ENCODE data around the gene NBAS.

NBAS gene

DNA sequence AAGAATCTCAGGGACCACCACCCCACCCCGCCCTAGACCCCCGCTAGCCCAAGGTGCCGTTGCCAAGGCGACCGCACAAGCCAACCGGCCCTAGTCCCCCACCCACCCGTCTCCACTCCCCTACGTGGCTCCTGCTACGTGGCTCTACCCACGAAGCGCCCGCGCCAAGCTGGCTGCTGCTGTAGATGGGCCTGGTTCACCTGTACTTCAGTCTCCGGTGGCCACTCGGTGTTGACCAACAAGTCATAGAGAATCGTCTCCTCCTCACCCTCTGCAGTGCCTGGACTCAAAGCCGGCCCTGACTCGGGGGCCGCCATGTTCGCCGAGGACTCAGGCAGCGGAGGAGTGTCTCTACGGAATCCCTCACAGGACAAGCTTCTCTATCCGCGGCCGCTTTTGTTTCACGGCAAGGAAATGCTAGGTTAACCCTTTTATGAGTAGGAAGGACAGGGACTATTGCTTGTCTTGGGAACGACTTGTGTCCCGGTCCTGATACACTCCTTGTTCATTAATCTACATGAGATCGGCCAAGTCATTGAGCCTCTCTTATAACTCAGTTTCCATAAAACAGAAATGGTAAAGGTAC is at the start of gene NBAS:
TSS of gene NBAS (minus strand) at position 347 of the 586 bp plus-strand sequence. CDS start at position 317, 30 bp downstream.
- DNase-seq (ENCODE audit: low read depth in 2 of 3, low spot score in 1 of 3), result peak; percentile 65 to 71 (median 71)

DNA sequence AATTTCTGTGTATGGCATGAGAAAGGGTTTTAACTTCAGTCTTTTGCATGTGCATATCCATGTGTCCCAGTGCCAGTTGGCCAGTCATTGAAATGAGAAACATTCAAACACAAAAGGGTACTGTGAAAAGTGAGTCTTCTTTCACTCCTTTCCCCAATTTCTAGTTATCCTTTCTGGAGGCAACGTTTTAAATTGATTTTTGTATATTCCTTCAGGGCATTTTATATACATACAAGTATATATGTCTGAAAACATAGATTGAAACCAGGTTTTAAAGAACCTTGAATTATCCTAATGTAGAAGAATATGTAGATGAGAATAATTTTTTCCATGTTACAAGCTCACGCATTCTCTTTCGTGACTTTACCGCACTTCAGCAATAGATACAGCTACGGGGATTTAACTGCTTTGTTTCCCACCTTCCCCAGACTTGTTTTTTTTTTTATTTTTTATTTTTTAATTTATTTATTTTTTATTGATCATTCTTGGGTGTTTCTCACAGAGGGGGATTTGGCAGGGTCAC is 49.4 kb upstream of the NBAS start:
- DNase-seq (ENCODE audit: low read depth in 2 of 3, low spot score in 1 of 3), result no peak

DNA sequence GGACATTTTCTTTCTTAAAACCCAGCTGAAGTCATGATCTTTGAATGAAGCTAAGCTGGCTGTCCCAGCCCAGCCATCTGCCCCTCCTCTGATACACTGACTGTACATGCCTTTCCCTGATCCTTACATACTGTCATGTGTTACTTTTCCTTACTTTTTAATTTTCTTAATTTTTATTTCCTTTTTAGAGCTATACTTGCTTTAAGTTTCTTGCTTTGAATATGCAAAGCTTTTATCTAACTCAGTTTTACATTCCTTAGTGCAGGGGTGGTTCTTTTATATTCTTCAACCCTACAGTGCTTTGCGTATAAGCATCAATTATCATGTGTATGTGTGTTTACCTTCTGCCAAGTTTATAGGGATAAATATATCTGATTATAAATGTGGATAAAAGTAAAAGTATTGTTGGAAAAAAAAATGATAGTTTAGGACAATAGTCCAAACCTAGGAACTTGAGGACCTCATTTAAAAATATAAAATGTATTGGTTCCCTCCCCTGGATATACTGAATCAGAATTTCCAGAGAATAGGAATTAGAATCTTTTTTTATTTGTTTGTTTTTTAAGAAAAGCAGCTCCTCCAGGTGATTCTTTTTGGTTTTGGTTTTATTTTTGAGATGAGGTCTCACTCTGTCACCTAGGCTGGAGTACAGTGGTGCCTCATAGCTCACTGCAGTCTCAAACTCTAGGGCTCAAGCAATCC is 48.4 kb upstream of the NBAS start:
- DNase-seq (ENCODE audit: low read depth in 2 of 3, low spot score in 1 of 3), result no peak

DNA sequence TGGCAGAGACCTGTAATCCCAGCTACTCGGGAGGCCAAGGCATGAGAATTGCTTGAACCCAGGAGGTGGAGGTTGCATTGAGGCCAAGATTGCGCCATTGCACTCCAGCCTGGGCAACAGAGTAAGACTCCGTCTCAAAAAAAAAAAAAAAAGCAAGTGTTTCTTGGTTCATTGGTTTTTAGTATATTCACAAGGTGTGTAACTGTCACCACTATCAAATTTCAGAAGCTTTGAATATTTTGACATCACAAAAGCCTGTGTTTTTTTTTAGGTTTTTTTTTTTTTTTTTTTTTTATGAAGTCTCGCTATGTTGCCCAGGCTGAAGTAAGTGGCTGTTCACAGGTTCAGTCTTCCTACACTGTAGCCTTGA is 47.2 kb upstream of the NBAS start:
- DNase-seq (ENCODE audit: low read depth in 2 of 3, low spot score in 1 of 3), result no peak

DNA sequence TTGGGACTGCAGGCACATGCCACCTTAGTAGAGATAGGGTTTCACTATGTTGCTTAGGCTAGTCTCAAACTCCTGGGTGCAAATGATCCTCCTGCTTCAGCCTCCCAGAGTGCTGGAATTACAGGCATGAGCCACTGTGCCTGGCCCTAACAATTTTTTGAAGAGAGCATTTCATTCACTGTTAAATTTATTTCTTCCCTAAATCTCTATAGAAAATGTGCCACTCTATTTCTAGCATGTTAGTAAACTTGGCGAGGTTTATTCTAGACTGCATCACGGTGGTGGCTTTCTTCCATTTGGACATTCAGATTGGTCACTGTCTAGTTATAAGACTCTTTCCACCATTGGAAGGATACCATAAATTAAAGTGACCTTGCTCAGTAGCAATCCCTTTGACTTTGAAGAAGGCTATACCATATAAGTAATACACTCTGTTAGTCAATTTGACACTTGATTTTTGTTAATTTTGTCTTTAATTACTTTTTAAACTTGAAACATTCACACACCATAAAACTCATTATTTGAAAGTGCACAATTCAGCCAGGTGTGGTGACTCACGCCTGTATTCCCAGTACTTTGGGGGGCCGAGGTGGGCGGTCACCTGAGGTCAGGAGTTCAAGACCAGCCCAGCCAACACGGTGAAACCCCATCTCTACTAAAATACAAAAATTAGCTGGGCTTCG is 46.7 kb upstream of the NBAS start:
- DNase-seq (ENCODE audit: low read depth in 2 of 3, low spot score in 1 of 3), result no peak

DNA sequence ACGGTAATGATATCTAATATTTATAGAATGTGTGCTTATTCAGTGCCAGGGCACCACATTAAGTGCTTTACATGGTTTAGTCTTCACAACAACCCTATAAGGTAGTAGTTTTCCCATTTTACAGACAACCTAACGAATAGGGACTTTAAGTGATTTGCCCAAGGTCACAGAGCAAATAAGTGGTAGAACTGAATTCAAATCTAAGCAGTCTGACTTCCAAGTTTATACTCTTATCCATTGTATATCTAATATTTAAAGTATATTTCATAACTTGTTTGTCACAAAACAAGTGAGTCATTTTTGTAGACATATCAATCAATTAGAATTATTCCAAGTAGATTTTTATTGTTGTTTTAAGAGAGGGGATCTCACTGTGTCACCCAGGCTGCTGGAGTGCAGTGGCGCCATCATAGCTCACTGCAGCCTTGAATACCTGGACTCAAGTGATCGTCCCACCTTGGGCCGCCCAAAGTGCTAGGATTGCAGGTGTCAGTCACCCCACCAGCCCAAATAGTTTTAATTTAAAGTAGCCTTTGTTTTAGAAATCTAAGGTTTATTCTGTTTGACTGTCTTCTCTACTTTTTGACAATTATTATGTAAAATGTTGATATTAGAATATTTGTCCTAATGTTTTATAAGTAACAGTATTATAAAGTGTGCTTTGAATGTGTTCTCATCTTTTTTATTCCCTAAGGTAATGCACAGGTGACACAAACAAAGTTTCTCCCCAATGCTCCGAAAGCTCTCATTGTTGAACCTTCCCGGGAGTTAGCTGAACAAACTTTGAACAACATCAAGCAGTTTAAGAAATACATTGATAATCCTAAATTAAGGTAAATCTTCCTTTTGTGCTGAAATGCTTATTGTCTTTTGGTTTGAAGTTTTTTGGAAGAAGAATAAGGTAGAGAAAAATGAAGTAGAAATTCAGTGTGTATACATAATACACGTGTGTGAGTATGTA is 45.6 kb upstream of the NBAS start:
- no peak for DNase-seq (ENCODE audit: low read depth in 2 of 3, low spot score in 1 of 3)

DNA sequence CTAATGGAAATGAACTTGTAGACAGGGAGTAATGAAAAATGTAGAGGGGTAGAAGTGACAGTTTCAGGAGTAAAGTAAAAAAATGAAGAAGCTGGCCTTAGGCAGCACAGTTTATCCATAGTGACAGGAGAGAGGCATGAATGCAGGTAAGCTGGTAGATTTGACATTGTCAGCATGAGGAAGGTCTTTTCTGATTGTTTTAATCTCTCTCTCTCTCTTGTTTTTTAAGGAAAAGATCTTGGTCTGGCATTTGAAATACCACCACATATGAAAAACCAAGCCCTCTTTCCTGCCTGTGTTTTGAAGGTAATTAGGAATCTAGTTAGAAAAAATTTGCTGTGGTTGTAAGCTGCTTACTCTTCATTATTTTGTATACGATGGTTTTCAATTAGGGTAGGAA is 44.6 kb upstream of the NBAS start:
- DNase-seq (ENCODE audit: low read depth in 2 of 3, low spot score in 1 of 3), result no peak

DNA sequence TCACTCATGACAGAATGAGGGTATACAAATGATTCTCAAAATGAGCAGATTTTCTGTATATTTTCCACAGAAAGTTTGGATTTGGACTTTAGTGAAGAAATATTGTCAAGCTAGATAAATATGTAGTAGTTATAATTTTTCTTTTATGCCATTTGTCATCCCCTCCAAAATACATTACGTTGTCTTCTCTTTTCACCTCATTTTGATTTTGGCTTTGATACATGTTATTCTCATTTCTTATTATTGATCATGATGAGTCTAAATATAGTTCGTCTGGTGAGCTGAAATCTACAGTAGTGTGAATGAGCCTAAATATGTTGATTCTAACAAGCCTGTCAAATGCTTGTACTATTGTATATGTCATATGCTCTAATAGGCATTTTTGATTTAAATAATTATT is 42.8 kb upstream of the NBAS start:
- no peak for DNase-seq (ENCODE audit: low read depth in 2 of 3, low spot score in 1 of 3)

DNA sequence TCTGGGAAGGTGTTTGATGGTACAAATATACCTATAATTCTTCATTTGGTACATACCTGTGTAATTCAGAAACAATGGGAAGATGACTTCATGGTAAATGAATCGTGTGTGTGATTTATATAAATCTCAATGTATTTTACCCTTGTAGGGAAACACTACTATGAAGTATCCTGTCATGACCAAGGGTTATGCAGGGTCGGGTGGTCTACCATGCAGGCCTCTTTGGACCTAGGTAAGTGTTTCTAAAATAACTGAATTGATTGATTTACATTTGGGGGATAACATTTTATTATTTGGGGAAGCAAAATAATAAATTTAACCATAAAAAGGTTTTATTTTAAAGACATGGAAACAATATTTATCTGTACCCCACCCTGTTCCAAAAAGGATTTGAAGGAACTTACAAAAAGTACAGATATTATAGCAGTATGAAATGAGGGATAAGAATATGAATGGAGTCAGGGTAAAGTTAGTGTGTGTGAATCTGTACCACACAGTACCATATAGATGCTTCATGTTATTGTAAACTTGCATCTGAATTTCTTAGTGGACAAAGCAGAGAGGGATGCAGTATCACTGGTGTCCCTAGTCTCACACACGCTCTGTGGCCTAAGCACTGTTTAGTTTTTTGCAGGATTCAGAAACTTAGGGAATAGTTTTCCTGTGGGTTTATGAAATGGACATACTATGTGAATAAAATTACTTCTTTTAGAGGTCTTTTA is 42.1 kb upstream of the NBAS start:
- DNase-seq (ENCODE audit: low read depth in 2 of 3, low spot score in 1 of 3), result no peak

DNA sequence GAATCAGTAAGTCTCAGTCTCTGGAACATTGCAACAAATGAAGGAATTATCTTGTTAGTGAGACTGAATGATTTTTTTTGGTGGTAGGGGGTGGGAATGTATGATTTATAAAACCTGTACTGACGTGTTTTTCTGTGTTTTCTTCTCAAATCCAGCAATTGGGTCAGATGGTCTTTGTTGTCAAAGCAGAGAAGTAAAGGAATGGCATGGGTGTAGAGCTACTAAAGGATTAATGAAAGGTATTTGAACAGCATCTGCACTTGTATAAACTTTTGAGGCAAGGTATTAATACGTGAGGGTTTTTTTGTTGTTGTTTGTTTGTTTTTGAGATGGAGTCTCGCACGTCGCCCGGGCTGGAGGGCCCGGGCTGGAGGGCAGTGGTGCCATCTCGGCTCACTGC is 41.3 kb upstream of the NBAS start:
- no peak for DNase-seq (ENCODE audit: low read depth in 2 of 3, low spot score in 1 of 3)

DNA sequence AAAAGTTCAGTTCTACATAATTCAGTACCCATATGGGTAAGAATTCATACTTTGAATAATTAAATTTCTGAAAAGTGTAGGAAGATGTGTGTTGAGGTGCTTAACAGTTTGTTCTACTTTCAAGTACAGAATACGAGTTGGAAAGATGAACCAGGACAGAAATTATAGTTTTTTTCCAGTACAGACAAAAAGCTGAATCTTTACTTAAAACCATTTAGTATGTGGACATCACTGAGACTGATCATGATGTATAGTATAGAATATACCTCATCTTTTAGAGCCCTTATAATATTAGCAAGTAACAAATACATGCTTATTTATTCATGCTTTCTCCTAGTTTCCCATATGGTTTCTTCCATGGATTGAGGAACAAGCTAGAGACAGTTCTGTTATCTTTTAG is 40.5 kb upstream of the NBAS start:
- no peak for DNase-seq (ENCODE audit: low read depth in 2 of 3, low spot score in 1 of 3)

DNA sequence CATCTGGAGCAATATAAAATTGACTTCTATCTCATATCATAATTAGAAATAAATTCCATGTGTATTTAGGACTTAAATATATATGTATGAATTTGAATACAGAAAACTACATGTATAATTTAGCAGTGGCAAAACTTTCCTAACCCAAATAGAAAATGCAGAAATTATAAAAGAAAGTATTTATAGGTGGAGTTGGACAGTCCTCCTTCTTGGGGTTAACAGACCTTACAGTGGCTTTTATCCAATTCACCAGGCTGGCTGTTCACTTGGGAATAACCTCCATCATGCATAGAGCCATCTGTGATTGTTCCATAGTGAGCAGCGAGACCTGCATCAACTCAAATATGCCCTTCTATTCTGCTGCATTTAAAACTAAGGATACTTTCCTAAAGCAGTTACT is 38.9 kb upstream of the NBAS start:
- DNase-seq (ENCODE audit: low read depth in 2 of 3, low spot score in 1 of 3), result no peak

DNA sequence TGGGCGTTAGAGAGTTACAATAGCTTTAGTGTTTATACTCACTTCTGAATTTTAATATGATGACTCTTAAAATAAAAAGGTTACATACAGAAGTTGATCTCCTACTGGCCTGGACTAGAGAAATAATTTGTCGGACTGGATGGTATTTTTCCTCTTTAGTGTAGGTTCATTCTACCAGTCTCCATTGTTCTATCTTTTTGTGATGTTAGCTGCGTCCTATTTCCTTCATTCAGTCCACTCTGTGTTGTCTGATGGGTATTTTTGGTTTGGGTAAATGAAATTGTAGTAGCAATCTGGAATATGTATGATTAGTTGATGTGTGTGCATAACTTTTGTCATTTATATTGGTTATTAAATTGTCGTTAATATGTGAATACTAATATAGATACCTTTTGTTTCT is 35.8 kb upstream of the NBAS start:
- no peak for DNase-seq (ENCODE audit: low read depth in 2 of 3, low spot score in 1 of 3)

DNA sequence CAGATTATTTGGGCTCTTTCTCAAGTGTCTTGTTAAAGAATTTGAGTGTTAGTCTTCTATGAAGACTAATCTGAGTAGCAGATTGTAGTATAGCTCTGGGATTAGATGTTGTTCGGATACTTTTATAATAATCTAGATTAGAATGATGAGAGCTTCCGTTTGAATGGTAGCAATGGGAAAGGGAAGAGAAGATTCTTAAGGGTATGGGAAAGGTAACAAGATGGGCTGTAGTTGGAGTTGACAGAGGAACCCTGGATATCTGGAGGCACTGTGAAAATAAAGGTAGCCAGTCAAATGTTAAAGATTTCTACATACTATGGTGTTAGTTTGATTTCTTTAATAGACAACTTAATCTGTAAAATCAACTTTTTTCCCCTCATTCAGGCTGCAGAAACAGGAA is 35.2 kb upstream of the NBAS start:
- no peak for DNase-seq (ENCODE audit: low read depth in 2 of 3, low spot score in 1 of 3)

DNA sequence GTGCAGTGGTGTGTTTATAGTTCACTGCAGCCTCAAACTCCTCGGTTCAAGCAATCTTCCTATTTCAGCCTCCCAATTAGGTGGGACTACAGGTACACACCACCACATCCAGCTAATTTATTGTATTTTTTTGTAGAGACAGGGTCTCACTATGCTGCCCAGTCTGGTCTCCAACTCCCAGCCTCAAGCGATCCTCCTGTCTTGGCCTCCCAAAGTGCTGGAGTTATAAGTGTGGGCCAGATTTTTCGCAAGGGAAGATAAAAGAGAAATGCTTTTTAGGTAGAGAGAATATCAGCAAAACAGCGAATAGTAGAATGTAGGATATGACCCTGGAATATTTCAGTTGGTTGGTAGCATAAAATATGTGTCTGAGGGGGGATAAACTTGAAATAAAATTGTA is 34.8 kb upstream of the NBAS start:
- no peak for DNase-seq (ENCODE audit: low read depth in 2 of 3, low spot score in 1 of 3)

DNA sequence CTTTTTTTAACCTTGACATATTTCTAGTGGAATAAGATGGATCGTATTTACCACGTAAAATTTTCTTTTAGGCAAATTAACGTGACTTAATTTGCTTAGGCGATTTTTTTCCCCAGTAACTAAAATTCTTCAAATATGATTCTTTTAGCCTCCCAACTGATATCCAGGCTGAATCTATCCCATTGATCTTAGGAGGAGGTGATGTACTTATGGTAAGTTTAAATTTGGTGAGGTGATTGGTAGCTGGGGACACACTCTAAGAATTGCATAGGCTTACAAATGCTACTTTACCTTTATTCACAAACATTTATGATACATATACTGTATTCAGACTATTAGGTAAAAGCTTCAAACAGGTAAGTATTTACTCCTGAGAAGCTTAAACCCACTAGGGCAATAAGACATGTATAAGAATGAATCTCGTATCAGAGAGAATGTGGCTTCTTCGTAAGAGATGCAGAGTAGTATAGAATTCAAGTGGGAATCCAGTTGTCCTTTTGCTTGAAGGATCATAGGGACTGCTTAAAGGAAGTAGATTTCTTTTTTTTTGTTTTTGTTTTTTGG is 34.3 kb upstream of the NBAS start:
- no peak for DNase-seq (ENCODE audit: low read depth in 2 of 3, low spot score in 1 of 3)

DNA sequence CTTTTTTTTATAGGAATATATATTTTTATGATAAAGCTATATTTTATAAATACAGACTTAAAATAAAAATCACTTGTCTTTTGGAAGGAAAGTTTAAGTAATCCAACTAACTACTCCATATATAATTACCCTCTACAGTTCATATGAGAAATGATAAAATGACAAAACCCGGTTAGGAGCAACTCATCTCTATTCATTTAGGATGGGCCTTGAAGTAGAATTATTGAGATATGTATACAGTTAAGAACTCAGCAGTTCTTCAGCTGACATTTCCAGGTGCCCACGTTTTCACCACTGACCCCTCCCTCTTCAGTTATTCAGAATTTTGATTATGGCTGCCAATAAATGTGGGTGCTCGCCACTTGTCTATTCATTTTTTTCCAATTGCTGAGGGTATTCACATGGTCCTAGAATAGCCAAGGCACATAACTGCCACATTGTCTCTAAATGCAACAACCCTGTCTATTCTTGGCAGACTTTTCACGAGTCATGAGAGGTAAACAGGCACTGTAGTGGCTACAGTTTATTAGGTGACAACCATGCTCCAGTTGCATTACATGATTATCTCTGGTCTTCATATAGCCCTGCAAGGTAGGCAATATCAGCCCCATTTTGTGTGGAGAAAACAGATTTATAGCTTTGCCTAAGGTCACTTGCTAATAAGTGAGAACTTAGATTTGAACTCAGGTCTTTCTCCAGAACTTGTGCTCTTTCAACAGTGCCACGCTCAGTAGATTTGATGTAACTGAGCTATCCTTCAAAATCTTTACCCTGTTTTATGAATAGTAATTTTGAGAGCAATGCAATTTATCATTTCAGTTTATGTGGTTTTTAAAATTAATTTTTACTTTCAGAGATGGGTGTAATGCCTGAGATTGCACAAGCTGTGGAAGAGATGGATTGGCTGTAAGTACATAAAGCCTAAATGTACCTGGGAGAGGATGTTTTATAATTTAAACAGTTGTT is 33.4 kb upstream of the NBAS start:
- DNase-seq (ENCODE audit: low read depth in 2 of 3, low spot score in 1 of 3), result no peak

DNA sequence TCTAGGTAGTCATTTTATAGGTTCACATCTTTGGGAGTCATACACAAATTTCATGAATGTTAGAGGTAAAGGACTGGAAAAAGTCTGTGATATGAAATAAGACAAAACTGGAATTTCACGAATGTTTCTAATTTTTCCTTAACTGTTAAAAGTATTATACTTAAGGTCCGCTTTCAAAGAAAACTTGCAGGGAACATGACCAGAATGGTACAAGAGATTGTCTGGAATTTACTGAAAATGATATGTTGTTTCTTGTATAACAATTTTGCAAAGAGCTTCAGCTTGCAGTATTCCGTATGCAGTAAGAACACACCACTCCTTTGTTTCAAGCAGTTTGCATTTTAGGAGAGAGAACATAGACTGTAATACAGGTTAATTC is 32.2 kb upstream of the NBAS start:
- no peak for DNase-seq (ENCODE audit: low read depth in 2 of 3, low spot score in 1 of 3)
